ENCODE measurements around the gene PLCE1.
"Not testable (repeated sequence)": the region's sequence is repeated elsewhere in the genome, so short reads cannot be mapped to it uniquely, and the experiment has no call there.

Gene PLCE1

GRCh38 chr10:93993782-93994437, at the start of gene PLCE1:
Gene PLCE1, plus strand, starts transcription at chr10:93993931. Its CDS starts 37,116 bp downstream, at chr10:94031047.
- no peak for DNase-seq

DNA sequence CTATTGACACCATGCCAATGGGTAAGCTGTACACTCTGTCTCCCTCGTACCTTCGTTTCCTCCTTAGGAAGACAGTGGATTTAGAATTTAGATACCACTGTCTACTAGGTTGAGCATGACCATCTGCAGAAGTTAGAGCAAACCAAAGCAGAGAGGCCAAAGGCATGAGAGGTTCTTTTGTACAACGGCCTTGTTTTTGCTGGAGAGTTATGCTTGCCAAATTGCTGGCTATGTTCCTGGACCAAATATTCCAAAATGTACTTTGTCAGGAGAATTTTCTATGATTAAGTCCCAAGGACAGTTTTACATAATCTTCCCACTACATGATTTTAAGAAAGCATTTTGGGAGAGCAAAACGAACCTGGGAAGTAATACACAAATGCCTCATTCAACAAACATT, 47.9 kb upstream of the PLCE1 start:
- no peak for DNase-seq

- DNase-seq, result no peak
Observed at GRCh38 chr10:93947055-93947454, 46.7 kb upstream of the PLCE1 start.

GRCh38 chr10:93947524-93947923, 46.2 kb upstream of the PLCE1 start:
- no peak for DNase-seq

DNA sequence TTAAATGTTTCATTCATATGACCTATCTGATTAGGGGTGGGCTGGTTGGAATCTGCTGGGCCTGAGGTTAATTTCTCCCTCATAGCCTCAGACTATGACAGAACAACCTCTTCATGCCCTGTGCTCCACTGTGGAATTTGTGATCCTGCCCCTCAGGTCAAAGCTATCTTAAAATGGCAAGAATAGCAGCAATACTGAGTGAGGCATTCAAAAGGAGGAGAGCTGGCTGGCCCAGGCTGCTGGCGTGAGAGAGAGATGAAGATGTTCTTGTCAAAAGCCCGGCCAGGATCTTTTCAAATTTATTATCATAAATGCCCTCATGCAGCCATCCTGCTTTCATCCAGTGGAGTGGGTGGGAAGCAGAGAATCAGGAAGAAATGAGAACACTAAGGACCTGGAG, 41.8 kb upstream of the PLCE1 start:
- DNase-seq, result no peak

- DNase-seq, result no peak
Observed at GRCh38 chr10:93954299-93954698, 39.4 kb upstream of the PLCE1 start.

GRCh38 chr10:93954726-93955363, 38.9 kb upstream of the PLCE1 start:
- DNase-seq, result no peak

DNA sequence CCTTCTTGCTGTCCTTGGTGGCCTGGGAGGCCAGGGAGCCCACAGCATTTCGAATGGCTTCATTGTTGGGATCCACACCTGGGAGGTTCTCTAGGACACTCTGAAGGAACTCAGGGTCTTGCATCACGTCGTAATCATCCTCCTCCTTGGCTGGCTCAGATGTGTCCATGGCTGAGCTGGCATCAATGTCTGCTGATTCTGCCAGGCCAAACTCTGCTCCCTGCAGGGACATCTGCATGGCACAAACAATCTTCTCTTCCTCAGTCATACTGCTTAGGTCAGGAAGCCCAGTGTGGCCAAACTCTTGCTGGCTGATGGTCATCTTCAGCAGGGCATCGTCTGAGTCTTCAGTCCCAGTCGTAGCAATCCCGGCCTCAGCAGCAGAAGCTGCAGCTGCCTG, 34.9 kb upstream of the PLCE1 start:
- DNase-seq, result no peak

GRCh38 chr10:93960988-93961387, 32.7 kb upstream of the PLCE1 start:
- DNase-seq, result not testable (repeated sequence)

DNA sequence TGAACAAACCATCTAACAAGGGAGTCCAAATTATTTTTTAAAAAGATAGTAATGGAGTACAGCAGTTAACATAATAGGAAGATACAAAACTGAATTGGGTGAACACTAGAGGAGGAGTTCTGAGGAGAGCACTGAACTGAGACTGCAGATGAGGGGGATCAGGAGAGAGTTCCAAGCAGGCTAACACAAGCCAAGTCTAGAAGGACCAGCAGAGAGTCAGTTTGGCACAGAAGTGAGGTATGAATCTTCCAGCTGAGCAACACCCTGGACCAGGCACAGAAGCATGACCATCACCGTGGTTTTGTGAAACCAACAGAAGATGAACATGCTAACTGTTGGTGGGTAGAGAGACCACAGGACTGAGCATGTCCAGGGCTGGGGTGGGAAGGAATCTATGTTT, 30.8 kb upstream of the PLCE1 start:
- no peak for DNase-seq

DNA sequence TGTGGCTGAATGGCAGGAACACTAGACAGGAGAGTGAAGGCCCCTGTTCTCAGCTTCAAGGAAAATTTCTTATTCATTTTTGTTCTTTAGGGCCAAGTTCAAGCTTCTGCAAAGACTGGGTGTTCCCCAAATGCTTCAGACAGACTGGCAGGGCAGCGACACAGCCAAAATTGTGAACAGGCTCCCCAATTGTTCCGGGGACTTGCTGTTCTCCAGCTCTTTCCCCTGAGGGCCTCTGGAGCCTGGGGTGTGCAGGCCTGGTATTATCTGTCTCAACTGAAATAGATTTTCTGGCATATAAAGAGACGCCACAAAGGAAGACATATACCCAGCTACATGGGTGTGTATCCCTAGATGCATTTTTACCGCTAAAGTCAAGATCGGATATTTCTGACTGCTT, 30.3 kb upstream of the PLCE1 start:
- no peak for DNase-seq

DNA sequence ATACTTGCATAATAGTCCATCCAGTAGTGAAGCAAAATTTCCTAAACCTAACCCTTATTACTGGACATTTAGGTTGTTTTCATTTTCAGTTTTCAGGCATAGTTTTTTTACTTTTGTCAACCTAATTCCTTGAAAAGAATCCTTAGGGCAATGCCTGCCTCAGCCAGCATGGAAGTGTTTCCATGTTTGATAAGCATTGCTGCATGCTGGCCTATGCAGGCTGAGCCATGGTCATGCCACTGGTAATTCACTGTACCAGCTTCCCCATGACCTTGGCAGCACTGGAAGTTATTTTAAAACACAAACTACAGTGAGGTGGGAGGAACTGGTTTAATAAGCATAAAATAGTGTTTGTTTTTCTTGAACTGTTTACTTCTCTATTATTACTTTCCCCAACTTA, 27.8 kb upstream of the PLCE1 start:
- DNase-seq, result no peak

GRCh38 chr10:93967756-93968155, 26.0 kb upstream of the PLCE1 start:
- DNase-seq, result no peak

- no peak for DNase-seq
Observed at GRCh38 chr10:93968540-93968945, 25.2 kb upstream of the PLCE1 start.

GRCh38 chr10:93970433-93971010, 23.2 kb upstream of the PLCE1 start:
- DNase-seq, result not testable (repeated sequence)

DNA sequence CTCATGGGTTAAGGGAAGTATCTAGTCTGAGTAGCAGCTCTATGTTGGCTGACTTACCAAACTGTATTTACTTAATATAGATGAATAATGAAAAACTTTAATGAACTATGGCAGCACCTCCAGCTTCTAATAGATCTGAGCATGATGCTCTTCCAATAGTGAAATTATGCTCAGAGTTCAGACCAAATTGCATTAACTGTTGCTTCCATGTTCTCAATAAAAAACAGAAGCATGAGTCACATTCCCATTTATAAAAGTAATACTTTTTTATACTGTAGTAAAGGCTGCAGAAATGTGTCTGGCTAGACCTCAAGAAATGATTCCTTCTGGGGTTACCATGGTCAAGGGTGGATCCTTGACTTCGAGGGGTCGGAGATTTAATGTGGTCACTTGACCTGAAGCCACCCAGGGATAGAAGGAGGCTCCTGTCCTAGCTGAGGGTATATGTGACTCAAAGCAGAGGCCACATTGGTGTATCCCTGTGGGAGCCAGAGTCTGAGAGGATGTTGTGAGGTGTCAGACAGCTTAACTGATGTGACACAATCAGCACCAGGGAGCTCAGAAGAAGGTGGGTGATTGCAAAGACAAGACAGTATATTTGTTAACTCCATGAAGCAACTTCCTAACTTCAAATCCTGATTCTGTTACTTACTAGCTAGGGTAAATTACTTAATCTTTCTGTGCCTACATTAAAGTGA, 19.8 kb upstream of the PLCE1 start:
- DNase-seq, result no peak

GRCh38 chr10:93977442-93977841, 16.3 kb upstream of the PLCE1 start:
- no peak for DNase-seq

- no peak for DNase-seq
Observed at GRCh38 chr10:93980486-93980885, 13.2 kb upstream of the PLCE1 start.

GRCh38 chr10:93991114-93991513, 2.6 kb upstream of the PLCE1 start:
- no peak for DNase-seq

- DNase-seq, result no peak
Observed at GRCh38 chr10:93991596-93992284, 2.0 kb upstream of the PLCE1 start.

DNA sequence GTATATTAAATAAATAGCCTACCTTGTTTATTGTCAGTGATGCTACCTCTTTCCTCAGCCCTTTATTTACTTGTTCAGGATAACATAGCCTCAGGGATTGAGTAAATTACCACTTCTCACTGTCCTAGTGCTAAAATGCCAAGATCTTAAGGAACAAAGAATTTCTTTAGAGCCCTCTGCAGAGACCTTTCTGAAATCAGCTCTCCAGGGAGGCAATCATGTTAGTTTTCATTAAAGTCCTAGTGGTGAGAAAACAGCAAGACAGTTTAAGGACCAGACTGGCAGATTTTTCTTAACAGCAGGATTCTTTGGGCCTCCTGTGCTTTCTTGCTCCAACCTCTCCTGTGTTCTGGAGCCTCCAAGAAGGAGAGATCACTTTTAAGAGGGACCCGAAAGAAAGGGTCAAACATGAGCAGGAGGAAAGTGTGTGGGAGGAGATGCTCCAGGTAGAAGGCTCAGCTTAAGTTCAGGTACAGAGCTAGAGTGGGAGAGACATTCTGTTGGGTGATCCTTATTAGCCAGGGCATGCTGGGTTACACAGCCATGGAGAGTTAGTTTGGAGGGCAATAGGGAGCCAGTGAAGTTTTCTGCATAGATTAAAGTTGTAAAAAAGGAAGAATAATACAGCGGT, 1.2 kb upstream of the PLCE1 start:
- no peak for DNase-seq

DNA sequence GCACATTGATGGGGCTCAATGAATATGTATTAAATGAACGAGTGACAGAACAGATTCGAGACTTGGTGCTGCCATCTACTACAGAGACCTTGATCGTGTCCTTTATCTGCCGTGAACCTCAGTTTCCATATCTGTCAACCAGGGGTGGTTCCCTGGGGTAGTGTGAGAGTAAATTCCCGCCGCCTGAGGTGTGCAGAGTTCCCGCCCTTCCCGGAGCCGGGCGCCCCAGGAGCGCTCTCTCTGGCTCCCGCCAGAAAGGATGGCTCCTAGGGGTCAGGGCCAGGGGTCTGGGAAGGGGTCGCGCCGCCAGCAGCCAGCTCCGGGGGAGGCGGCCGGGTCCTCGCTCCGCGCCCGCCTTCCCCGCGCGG, 333 bp upstream of the PLCE1 start:
- DNase-seq, result no peak

DNA sequence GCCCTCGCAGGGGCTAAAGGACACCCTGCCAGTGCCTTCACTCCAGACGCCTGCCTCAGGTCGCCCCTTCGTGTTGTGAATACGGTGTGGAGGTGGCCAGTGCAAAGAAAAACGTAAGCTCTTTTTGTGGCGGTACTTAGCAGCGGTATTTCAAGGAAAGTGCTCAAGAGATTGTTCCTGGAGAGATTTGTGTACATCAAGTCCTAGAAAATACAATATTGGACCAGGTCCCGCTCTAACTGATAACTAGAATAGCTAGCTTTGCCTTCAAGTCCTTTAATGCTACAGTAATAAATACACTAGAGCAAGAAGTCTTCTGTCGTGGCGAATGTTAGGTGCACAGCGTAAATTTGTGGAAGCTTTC, 689 bp downstream of the PLCE1 start:
- DNase-seq, result no peak
